HCT116 (cell line): ENCODE data around the gene TESK1. TPM values are rescaled to one million over a fixed set of nuclear protein-coding genes. Genes with fewer than 3 reads are reported as not detected.

Source experiments
- ATAC-seq: fragments of 200-7000 bp; cut with Tn5 transposase; 2 replicates; pipeline ENCODE4 v1.9.1; 2020; ENCODE audit warnings: mild to moderate bottlenecking, moderate library complexity
- BruUV-seq: library from RNA; stranded (reverse); fragments of 400-500 nt; replicated peaks from 2 replicates; lab custom pipeline; 2021; lab: Mats Ljungman, UMichigan
- CTCF ChIA-PET: fragments of 300-600 bp; sonication (Branson Sonifier 250); formaldehyde crosslinking; loops from one replicate; lab custom pipeline; 2021; ENCODE audit warnings: antibody characterized with exemption; lab: Charles Lee
- POLR2A ChIA-PET: fragments of 300-600, 350-600 bp; sonication (Branson Sonifier 250); formaldehyde crosslinking; loops from one replicate; lab custom pipeline; 2021; ENCODE audit warnings: antibody characterized with exemption; lab: Charles Lee
- RAD21 ChIA-PET, 2 experiments: fragments of 300-600 bp; sonication (Branson Sonifier 250); formaldehyde crosslinking; loops; one replicate each; lab custom pipeline; 2023; ENCODE audit warnings: low total read pairs in 2 of 2; ENCODE audit not compliant: uncharacterized antibody in 2 of 2, unreplicated experiment in 2 of 2, low non-redundant PET in 1 of 2; lab: Charles Lee
- DNase-seq: peaks from one replicate; pipeline ENCODE4 v3.0.0-alpha.2; 2010; ENCODE audit warnings: low read depth, low spot score
- H2AFZ ChIP-seq: fragments of 200-600 bp; shearing (Covaris generic), sonication (generic); 2 replicates; pipeline ENCODE4 v1.6.1; 2017; ENCODE audit warnings: low read depth, mixed run types, mixed read lengths, antibody characterized with exemption, low read length; ENCODE audit not compliant: poor library complexity, severe bottlenecking
- H3K27ac ChIP-seq: 2 replicates; pipeline ENCODE4 v1.5.1; 2012; ENCODE audit warnings: low read depth, low read length
- H3K27me3 ChIP-seq: fragments of 200-600 bp; sonication (generic); 2 replicates; pipeline ENCODE4 v1.6.1; 2016; ENCODE audit warnings: mixed run types, low read length, mixed read lengths; ENCODE audit not compliant: insufficient read depth
- H3K36me3 ChIP-seq, 2 experiments: fragments of 200-500 bp in 1 of 2; fragments of 200-600 bp in 1 of 2; sonication (Bioruptor generic) in 1 of 2; sonication (generic) in 1 of 2; 2 replicates each; pipeline versions ENCODE4 v1.5.1 to v1.6.1; 2014 to 2016; ENCODE audit warnings: low read length in 2 of 2, inconsistent platforms in 1 of 2, mixed read lengths in 1 of 2, mixed run types in 1 of 2; ENCODE audit not compliant: insufficient read depth in 2 of 2, control insufficient read depth in 1 of 2
- H3K4me1 ChIP-seq, 2 experiments: fragments of 200-600 bp in 1 of 2; sonication (generic) in 1 of 2; 2 replicates each; pipeline versions ENCODE4 v1.5.1 to v1.6.1; 2012 to 2017; ENCODE audit warnings: low read length in 2 of 2, inconsistent platforms in 1 of 2, mild to moderate bottlenecking in 1 of 2, mixed read lengths in 1 of 2, mixed run types in 1 of 2, moderate library complexity in 1 of 2; ENCODE audit not compliant: insufficient read depth in 2 of 2, control insufficient read depth in 1 of 2
- H3K4me2 ChIP-seq: fragments of 200-600 bp; sonication (generic); 2 replicates; pipeline ENCODE4 v1.6.1; 2017; ENCODE audit warnings: mixed run types, low read length, mixed read lengths
- H3K4me3 ChIP-seq, 2 experiments: fragments of 200-600 bp in 1 of 2; sonication (generic) in 1 of 2; replicated peaks in 1 of 2; 2 replicates each; pipeline ENCODE4 v1.5.1; 2011 to 2016; ENCODE audit warnings: low read length in 2 of 2, control low read depth in 1 of 2, low read depth in 1 of 2, mild to moderate bottlenecking in 1 of 2, mixed read lengths in 1 of 2, mixed run types in 1 of 2
- H3K79me2 ChIP-seq: fragments of 200-600 bp; sonication (generic); 2 replicates; pipeline ENCODE4 v1.6.1; 2017; ENCODE audit warnings: mild to moderate bottlenecking, mixed run types, low read length, moderate library complexity, mixed read lengths; ENCODE audit not compliant: insufficient read depth
- H3K9ac ChIP-seq: fragments of 200-600 bp; sonication (generic); 2 replicates; pipeline ENCODE4 v1.6.1; 2016; ENCODE audit warnings: low read length, mixed read lengths
- H3K9me2 ChIP-seq: fragments of 200-600 bp; sonication (generic), shearing (Covaris generic); 2 replicates; pipeline ENCODE4 v1.6.1; 2017; ENCODE audit warnings: mixed run types, mild to moderate bottlenecking, moderate library complexity; ENCODE audit not compliant: insufficient read depth
- H3K9me3 ChIP-seq, 2 experiments: fragments of 200-500 bp in 1 of 2; fragments of 200-600 bp in 1 of 2; sonication (Bioruptor generic) in 1 of 2; sonication (generic) in 1 of 2; 2 replicates each; pipeline ENCODE4 v1.6.1; 2014 to 2017; ENCODE audit warnings: low read length in 2 of 2, mixed read lengths in 2 of 2, inconsistent platforms in 1 of 2, low read depth in 1 of 2, mild to moderate bottlenecking in 1 of 2, mixed run types in 1 of 2, moderate library complexity in 1 of 2; ENCODE audit not compliant: control insufficient read depth in 1 of 2, insufficient read depth in 1 of 2
- H4K20me1 ChIP-seq: fragments of 200-600 bp; sonication (generic), shearing (Covaris generic); 2 replicates; pipeline ENCODE4 v1.6.1; 2017; ENCODE audit warnings: mixed run types, mild to moderate bottlenecking, moderate library complexity; ENCODE audit not compliant: insufficient read depth
- CBX3 ChIP-seq: IDR thresholded peaks from 2 replicates; pipeline ENCODE4 v1.6.1; 2012; ENCODE audit warnings: low read depth
- CEBPB ChIP-seq: IDR thresholded peaks from 2 replicates; pipeline ENCODE4 v1.6.1; 2012; ENCODE audit warnings: low read depth
- EZH2 ChIP-seq: fragments of 200-600 bp; sonication (generic); IDR thresholded peaks from 2 replicates; pipeline ENCODE4 v1.6.1; 2017; ENCODE audit warnings: antibody characterized with exemption, mixed run types
- FOSL1 ChIP-seq: IDR thresholded peaks from 2 replicates; pipeline ENCODE4 v1.6.1; 2012; ENCODE audit warnings: low read depth
- JUND ChIP-seq: IDR thresholded peaks from 2 replicates; pipeline ENCODE4 v1.6.1; 2012
- POLR2AphosphoS5 ChIP-seq: IDR thresholded peaks from 2 replicates; pipeline ENCODE4 v1.6.1; 2011; ENCODE audit warnings: mild to moderate bottlenecking, low read depth, low read length, moderate library complexity
- SP1 ChIP-seq: IDR thresholded peaks from 2 replicates; pipeline ENCODE4 v1.6.1; 2012; ENCODE audit warnings: low read depth
- ZFX ChIP-seq: fragments of 450-650 bp; IDR thresholded peaks from 2 replicates; pipeline ENCODE4 v1.6.1; 2017
- intact Hi-C: fragments of 100-400 bp; cut with micrococcal nuclease; formaldehyde crosslinking; loops from 2 replicates; pipeline ENCODE4 v1.10.0; 2022
- total RNA-seq: library from RNA; stranded (reverse); gene quantifications from one replicate; pipeline ENCODE4 v1.2.1, GENCODE V29; 2021; ENCODE audit not compliant: unreplicated experiment
- TF ChIP-seq, protein P1 (sequence below), 3 experiments: fragments of 200-600 bp in 1 of 3; sonication (generic) in 1 of 3; IDR thresholded peaks in 2 of 3; conservative IDR thresholded peaks in 1 of 3; 2 replicates each; pipeline ENCODE4 v1.5.1; 2012 to 2017; ENCODE audit warnings: low read depth in 2 of 3, low read length in 2 of 3, antibody characterized with exemption in 1 of 3, borderline replicate concordance in 1 of 3, control low read depth in 1 of 3, mild to moderate bottlenecking in 1 of 3, mixed read lengths in 1 of 3, mixed run types in 1 of 3, moderate library complexity in 1 of 3; ENCODE audit not compliant: insufficient read depth in 1 of 3
- TF ChIP-seq, protein P2 (sequence below): IDR thresholded peaks from 2 replicates; pipeline ENCODE4 v1.6.1; 2011; ENCODE audit warnings: mild to moderate bottlenecking, low read length, moderate library complexity; ENCODE audit not compliant: insufficient replicate concordance; ENCODE audit errors: extremely low read depth

TESK1 gene
- total RNA-seq, 1 experiment from 2014 or later: 26.6 TPM

DNA sequence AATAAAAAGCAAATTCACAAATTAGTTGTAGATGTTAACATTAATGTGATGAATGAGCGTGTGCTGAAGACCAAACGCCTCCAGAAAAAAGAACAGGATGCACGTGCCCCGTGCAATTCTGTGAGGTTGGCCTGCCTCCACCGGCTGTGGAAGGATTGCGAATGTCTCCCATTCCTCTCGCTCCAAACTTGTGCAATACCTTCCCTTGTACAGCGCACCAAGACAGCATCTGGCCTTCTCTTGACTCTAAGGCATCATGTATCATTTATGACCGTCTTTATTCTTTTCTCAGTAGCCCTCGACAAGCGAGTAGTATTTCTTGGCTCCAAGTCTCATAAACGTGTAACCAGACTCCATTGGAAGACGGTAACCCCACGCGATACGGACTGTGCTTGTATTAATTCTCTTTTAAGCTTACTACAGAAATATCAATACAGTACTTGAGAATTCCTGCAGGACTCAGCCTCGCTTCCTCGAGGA lies 1.5 kb upstream of the TESK1 start:
- no peaks in the 10 kb centered on the region for H3K27me3 ChIP-seq
- no peak for DNase-seq
- H3K4me3 ChIP-seq: peak overlapping the region; percentile 57 to 61
- H2AFZ ChIP-seq: no peak overlapping the region
- ChIA-PET RAD21 (interaction anchor here in 1 of 2 experiments (0.7 kb wide), 1 partner anchor 87 kb away, joined by 3 read pairs; no protein-coding TSS in a partner anchor), POLR2A (interaction anchor here (0.6 to 1.1 kb wide), 5 partner anchors 17 to 894 kb away, joined by 3 to 4 read pairs (median 3); partner anchors contain the start of gene CCL21), CTCF (interaction anchor here (0.6 to 2.0 kb wide), 21 partner anchors 10 to 844 kb away, joined by 3 to 8 read pairs (median 3); partner anchors contain the start of genes ARHGEF39, ATOSB, CCDC107 and FANCG)
- no peaks in the 10 kb centered on the region for H4K20me1 ChIP-seq
- TF ChIP-seq ZFX (peak; percentile 27; the same call in 1 of the 2 replicates), FOSL1 (no peak)
- H3K9ac ChIP-seq: peak overlapping the region; percentile 67
- no peak for ATAC-seq
- peaks cover 21% of the 10 kb centered on the region; the same call in 1 of the 2 replicates for H3K79me2 ChIP-seq
- intact Hi-C loops: no loop called here
- peak overlapping the region; percentile 77 for H3K4me2 ChIP-seq
- H3K36me3 ChIP-seq: peaks cover 0 to 8% of the 10 kb centered on the region in 2 experiments; a peak in 1 of 4 replicates
- H3K9me3 ChIP-seq: no peaks in the 10 kb centered on the region
- H3K27ac ChIP-seq: peak overlapping the region; percentile 78
- H3K4me1 ChIP-seq: peaks cover 15 to 35% of the 10 kb centered on the region in 2 experiments; a peak in 3 of 4 replicates
- H3K9me2 ChIP-seq: no peaks in the 10 kb centered on the region
- TSS peak; percentile 88 for BruUV-seq

DNA sequence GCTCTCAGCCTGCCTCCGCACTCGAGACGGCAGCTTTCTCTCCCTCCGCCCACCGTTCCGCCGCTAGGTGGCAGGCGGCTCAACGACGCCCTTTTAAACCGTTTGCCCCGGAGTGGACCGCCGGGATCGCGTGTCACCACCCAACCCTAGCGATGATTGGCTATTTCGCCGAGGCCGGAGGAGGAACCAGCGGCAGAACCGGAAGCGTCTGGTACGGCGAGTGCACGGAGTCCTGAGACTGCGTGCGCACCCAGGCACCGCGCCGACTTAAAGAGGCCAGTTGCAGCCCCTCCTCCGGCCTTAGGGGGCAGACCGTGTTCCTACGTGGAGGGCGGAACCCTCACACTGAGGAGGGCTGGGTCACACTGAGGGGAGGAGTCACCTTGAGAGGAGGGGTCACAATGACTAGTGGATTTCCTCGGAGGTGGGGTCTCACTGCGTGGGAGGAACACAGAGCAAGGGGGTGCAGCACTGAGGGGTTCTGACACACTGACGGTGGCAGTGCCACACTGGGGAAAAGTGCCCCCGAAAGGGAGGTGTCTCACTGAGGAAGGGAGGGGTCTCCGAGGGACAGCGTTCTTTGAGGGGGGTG lies 980 bp upstream of the TESK1 start:
- H3K27ac ChIP-seq: peak overlapping the region; percentile 78
- POLR2A ChIA-PET: interaction anchor here (0.6 to 1.1 kb wide), 6 partner anchors 13 to 894 kb away, joined by 3 to 4 read pairs (median 3); partner anchors contain the start of gene CCL21
- CTCF ChIA-PET: interaction anchor here (0.6 to 2.0 kb wide), 22 partner anchors 9 to 844 kb away, joined by 3 to 8 read pairs (median 4); partner anchors contain the start of genes ARHGEF39, ATOSB, CCDC107 and FANCG
- TF ChIP-seq SP1 (no peak), POLR2AphosphoS5 (peak; percentile 83), EZH2 (no peak), CEBPB (no peak), CBX3 (no peak), JUND (no peak), ZFX (no peak)
- TF ChIP-seq, protein P1, sequence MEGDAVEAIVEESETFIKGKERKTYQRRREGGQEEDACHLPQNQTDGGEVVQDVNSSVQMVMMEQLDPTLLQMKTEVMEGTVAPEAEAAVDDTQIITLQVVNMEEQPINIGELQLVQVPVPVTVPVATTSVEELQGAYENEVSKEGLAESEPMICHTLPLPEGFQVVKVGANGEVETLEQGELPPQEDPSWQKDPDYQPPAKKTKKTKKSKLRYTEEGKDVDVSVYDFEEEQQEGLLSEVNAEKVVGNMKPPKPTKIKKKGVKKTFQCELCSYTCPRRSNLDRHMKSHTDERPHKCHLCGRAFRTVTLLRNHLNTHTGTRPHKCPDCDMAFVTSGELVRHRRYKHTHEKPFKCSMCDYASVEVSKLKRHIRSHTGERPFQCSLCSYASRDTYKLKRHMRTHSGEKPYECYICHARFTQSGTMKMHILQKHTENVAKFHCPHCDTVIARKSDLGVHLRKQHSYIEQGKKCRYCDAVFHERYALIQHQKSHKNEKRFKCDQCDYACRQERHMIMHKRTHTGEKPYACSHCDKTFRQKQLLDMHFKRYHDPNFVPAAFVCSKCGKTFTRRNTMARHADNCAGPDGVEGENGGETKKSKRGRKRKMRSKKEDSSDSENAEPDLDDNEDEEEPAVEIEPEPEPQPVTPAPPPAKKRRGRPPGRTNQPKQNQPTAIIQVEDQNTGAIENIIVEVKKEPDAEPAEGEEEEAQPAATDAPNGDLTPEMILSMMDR (IDR thresholded peaks at IDR 0.05 in 2 of 3, conservative IDR thresholded peaks at IDR 0.05 in 1 of 3; ENCODE audit: borderline replicate concordance in 1 of 3, insufficient read depth in 1 of 3, low read depth in 2 of 3, low read length in 2 of 3): peak in 2 of 3 experiments; percentile 84 to 87; a peak in 4 of 6 replicates
- TF ChIP-seq, protein P2, sequence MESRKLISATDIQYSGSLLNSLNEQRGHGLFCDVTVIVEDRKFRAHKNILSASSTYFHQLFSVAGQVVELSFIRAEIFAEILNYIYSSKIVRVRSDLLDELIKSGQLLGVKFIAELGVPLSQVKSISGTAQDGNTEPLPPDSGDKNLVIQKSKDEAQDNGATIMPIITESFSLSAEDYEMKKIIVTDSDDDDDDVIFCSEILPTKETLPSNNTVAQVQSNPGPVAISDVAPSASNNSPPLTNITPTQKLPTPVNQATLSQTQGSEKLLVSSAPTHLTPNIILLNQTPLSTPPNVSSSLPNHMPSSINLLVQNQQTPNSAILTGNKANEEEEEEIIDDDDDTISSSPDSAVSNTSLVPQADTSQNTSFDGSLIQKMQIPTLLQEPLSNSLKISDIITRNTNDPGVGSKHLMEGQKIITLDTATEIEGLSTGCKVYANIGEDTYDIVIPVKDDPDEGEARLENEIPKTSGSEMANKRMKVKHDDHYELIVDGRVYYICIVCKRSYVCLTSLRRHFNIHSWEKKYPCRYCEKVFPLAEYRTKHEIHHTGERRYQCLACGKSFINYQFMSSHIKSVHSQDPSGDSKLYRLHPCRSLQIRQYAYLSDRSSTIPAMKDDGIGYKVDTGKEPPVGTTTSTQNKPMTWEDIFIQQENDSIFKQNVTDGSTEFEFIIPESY: no peak

More for the DNA sequence above, 980 bp upstream of the TESK1 start:
- Histone ChIP-seq H3K79me2 (peaks cover 21% of the 10 kb centered on the region; the same call in 1 of the 2 replicates), H2AFZ (peak overlapping the region; percentile 65), H3K9me2 (no peaks in the 10 kb centered on the region), H4K20me1 (no peaks in the 10 kb centered on the region), H3K27me3 (no peaks in the 10 kb centered on the region), H3K4me1 (peaks cover 15 to 31% of the 10 kb centered on the region in 2 experiments; a peak in 3 of 4 replicates), H3K4me3 (peak overlapping the region; percentile 76 to 85), H3K4me2 (peak overlapping the region; percentile 97), H3K9me3 (no peaks in the 10 kb centered on the region), H3K36me3 (peaks cover 0 to 12% of the 10 kb centered on the region in 2 experiments; a peak in 2 of 4 replicates), H3K9ac (peak overlapping the region; percentile 71)
- intact Hi-C loops: loop anchor here (2.0 kb wide), 1 partner anchor 53 kb away; no protein-coding TSS in a partner anchor
- RAD21 ChIA-PET: interaction anchor here in 1 of 2 experiments (0.7 kb wide), 1 partner anchor 86 kb away, joined by 3 read pairs; no protein-coding TSS in a partner anchor
- ATAC-seq: peak; percentile 89
- peak; percentile 99 for DNase-seq
- BruUV-seq: no TSS peak
